ENCODE results near the gene BLOC1S4. TPM values are rescaled to one million over a fixed set of nuclear protein-coding genes. Genes with fewer than 3 reads are reported as not detected.
"Not testable (repeated sequence)": the region's sequence is repeated elsewhere in the genome, so short reads cannot be mapped to it uniquely, and the experiment has no call there.

Gene BLOC1S4
- total RNA-seq, 1 donor from 2014 or later = 22.5 TPM

DNA sequence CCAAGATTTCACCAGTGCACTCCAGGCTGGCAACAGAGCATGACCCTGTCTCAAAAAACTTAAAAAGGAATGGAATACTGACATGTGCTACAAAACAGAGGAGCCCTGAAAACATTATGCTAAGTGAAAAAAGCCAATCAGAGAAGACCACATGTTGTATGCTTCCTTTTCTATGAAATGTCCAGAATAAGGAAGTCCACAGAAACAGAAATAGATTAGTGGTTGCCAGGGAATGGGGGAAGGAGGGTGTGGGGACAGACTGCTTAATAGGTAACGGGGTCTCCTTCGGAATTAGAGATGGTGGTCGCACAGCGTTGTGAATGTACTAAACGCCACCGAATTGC lies 36.5 kb downstream of the BLOC1S4 start:
- DNase-seq = no peak
- Mint-ChIP-seq H3K4me3 (ENCODE audit: unreplicated experiment) (no peak overlapping the region), H3K36me3 (ENCODE audit: unreplicated experiment) (no peaks in the 10 kb centered on the region), H3K27ac (ENCODE audit: unreplicated experiment) (peak overlapping the region; percentile 57), H3K27me3 (ENCODE audit: unreplicated experiment) (no peaks in the 10 kb centered on the region), H3K9me3 (ENCODE audit: unreplicated experiment) (peaks cover 4% of the 10 kb centered on the region), H3K4me1 (ENCODE audit: low read depth, unreplicated experiment) (peaks cover 3% of the 10 kb centered on the region)
- TF ChIP-seq, protein P1, sequence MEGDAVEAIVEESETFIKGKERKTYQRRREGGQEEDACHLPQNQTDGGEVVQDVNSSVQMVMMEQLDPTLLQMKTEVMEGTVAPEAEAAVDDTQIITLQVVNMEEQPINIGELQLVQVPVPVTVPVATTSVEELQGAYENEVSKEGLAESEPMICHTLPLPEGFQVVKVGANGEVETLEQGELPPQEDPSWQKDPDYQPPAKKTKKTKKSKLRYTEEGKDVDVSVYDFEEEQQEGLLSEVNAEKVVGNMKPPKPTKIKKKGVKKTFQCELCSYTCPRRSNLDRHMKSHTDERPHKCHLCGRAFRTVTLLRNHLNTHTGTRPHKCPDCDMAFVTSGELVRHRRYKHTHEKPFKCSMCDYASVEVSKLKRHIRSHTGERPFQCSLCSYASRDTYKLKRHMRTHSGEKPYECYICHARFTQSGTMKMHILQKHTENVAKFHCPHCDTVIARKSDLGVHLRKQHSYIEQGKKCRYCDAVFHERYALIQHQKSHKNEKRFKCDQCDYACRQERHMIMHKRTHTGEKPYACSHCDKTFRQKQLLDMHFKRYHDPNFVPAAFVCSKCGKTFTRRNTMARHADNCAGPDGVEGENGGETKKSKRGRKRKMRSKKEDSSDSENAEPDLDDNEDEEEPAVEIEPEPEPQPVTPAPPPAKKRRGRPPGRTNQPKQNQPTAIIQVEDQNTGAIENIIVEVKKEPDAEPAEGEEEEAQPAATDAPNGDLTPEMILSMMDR (IDR thresholded peaks at IDR 0.05; ENCODE audit: partially characterized antibody, unreplicated experiment) = no peak

- no peaks in the 10 kb centered on the region for H3K27me3 Mint-ChIP-seq (ENCODE audit: unreplicated experiment)
Observed at GRCh38 chr4:6753103-6753560, 37.2 kb downstream of the BLOC1S4 start.

GRCh38 chr4:6753891-6754290 lies 37.9 kb downstream of the BLOC1S4 start:
- peaks cover 3% of the 10 kb centered on the region for H3K9me3 Mint-ChIP-seq (ENCODE audit: unreplicated experiment)
- no peak overlapping the region for H3K27ac Mint-ChIP-seq (ENCODE audit: unreplicated experiment)
- H3K4me3 Mint-ChIP-seq (ENCODE audit: unreplicated experiment) = no peak overlapping the region
- H3K4me1 Mint-ChIP-seq (ENCODE audit: low read depth, unreplicated experiment) = peaks cover 5% of the 10 kb centered on the region
- no peaks in the 10 kb centered on the region for H3K36me3 Mint-ChIP-seq (ENCODE audit: unreplicated experiment)
- TF ChIP-seq, protein P1 (IDR thresholded peaks at IDR 0.05; ENCODE audit: partially characterized antibody, unreplicated experiment) = no peak
- H3K27me3 Mint-ChIP-seq (ENCODE audit: unreplicated experiment) = no peaks in the 10 kb centered on the region
- no peak for DNase-seq

More at GRCh38 chr4:6753103-6753560, 37.2 kb downstream of the BLOC1S4 start:
- no peaks in the 10 kb centered on the region for H3K36me3 Mint-ChIP-seq (ENCODE audit: unreplicated experiment)
- H3K27ac Mint-ChIP-seq (ENCODE audit: unreplicated experiment) = no peak overlapping the region
- H3K9me3 Mint-ChIP-seq (ENCODE audit: unreplicated experiment) = peaks cover 3% of the 10 kb centered on the region
- H3K4me1 Mint-ChIP-seq (ENCODE audit: low read depth, unreplicated experiment) = peaks cover 3% of the 10 kb centered on the region
- H3K4me3 Mint-ChIP-seq (ENCODE audit: unreplicated experiment) = no peak overlapping the region
- TF ChIP-seq, protein P1 (IDR thresholded peaks at IDR 0.05; ENCODE audit: partially characterized antibody, unreplicated experiment) = no peak
- no peak for DNase-seq

DNA sequence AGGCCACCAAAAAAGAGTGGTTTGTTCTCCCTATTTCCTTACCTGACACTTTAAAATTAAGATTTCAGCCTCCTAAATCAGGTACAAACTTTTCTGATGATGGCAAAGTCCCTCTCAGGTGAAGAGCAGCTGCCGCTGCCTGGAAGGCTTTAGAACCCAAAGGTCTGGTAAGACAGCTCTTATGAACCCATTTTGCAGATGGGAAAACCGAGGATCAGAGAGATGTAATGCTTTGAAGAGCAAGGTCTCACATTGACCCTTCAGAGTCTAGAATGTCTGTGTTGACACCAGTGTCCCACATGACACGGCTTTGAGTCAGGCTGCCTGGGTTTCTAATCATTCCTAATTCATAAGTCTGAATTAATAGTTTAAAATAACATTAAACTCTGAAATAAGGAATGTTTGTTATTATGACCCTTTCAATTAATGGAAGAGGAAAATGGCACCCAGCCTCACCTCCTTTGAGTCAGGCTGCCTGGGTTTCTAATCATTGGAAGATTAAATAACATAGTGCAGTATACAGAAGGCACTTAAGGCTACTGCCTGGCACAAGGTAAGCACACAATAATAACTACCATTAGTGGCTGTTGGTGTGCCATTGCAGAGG lies 38.6 kb downstream of the BLOC1S4 start:
- H3K4me1 Mint-ChIP-seq (ENCODE audit: low read depth, unreplicated experiment) = peaks cover 5% of the 10 kb centered on the region
- no peak overlapping the region for H3K27ac Mint-ChIP-seq (ENCODE audit: unreplicated experiment)
- H3K9me3 Mint-ChIP-seq (ENCODE audit: unreplicated experiment) = peaks cover 3% of the 10 kb centered on the region
- H3K36me3 Mint-ChIP-seq (ENCODE audit: unreplicated experiment) = no peaks in the 10 kb centered on the region
- DNase-seq = no peak
- TF ChIP-seq, protein P1 (IDR thresholded peaks at IDR 0.05; ENCODE audit: partially characterized antibody, unreplicated experiment) = no peak
- no peak overlapping the region for H3K4me3 Mint-ChIP-seq (ENCODE audit: unreplicated experiment)
- H3K27me3 Mint-ChIP-seq (ENCODE audit: unreplicated experiment) = no peaks in the 10 kb centered on the region

DNA sequence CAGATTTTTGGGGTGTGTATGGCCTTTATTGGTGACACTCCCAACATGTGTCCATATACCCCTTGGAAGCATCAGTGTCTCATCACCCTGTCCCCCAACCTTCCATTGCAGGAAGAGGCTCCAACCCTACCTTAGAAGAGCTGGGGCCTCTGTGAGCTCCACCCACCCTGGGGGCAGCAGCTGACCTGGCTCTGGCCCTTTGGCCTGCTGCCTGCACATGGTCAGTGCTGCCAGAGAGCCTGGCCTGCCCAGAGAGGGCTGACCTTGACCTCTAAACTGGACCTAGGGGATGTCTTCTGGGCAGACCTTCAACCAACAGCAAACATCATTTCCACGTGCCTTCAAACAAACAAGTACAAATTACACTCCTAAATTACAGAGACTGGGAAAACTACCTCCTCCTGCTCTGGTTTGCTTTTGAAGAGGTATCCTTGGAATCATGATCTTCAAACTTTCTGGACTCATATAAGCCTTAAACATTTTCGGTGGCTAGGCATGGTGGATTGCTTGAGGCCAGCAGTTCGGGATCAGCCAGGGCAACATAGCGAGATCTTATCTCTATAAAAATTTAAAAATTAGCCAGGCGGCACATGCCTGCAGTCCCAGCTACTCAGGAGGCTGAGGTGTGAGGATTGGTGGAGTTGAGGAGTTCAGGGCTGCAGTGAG lies 39.2 kb downstream of the BLOC1S4 start:
- no peaks in the 10 kb centered on the region for H3K36me3 Mint-ChIP-seq (ENCODE audit: unreplicated experiment)
- H3K4me1 Mint-ChIP-seq (ENCODE audit: low read depth, unreplicated experiment) = peaks cover 5% of the 10 kb centered on the region
- peaks cover 3% of the 10 kb centered on the region for H3K9me3 Mint-ChIP-seq (ENCODE audit: unreplicated experiment)
- TF ChIP-seq, protein P1 (IDR thresholded peaks at IDR 0.05; ENCODE audit: partially characterized antibody, unreplicated experiment) = no peak
- no peak overlapping the region for H3K4me3 Mint-ChIP-seq (ENCODE audit: unreplicated experiment)
- H3K27me3 Mint-ChIP-seq (ENCODE audit: unreplicated experiment) = no peaks in the 10 kb centered on the region
- no peak for DNase-seq
- H3K27ac Mint-ChIP-seq (ENCODE audit: unreplicated experiment) = peak overlapping the region; percentile 38

DNA sequence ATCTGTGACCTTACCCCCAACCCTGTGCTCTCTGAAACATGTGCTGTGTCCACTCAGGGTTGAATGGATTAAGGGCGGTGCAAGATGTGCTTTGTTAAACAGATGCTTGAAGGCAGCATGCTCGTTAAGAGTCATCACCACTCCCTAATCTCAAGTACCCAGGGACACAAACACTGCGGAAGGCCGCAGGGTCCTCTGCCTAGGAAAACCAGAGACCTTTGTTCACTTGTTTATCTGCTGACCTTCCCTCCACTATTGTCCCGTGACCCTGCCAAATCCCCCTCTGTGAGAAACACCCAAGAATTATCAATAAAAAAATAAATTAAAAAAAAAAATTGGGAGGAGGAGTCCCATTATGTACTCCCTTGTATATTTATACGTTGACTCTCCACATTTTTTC lies 40.4 kb downstream of the BLOC1S4 start:
- DNase-seq; H3K9me3 Mint-ChIP-seq (ENCODE audit: unreplicated experiment); H3K36me3 Mint-ChIP-seq (ENCODE audit: unreplicated experiment); H3K4me1 Mint-ChIP-seq (ENCODE audit: low read depth, unreplicated experiment); H3K4me3 Mint-ChIP-seq (ENCODE audit: unreplicated experiment); H3K27me3 Mint-ChIP-seq (ENCODE audit: unreplicated experiment): not testable (repeated sequence)
- peak overlapping the region; percentile 77 for H3K27ac Mint-ChIP-seq (ENCODE audit: unreplicated experiment)

All from glutamatergic neuron (in vitro differentiated cells).